ENCODE results near the gene TENM4.

DNA sequence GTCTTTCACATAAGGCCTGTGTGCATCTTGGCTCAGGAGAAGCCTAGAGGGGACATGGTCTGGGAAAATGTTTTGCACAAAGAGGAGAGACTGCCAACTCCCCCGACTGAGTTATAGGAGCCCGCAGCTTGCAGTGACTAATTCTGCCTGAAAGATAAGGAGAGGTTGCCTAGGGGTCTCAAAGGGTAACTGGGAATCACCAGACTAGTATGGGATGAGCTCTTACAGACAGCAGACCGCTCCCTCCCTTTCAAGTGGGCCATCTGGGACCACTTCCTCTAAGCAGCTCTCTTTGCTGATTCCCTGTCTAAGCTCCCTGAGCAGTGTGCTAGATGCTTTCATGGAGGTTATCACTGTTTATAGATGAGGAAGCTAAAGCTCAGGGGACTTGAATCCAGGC, 105.1 kb downstream of the TENM4 start:
- no peak for TF ChIP-seq CTCF (IDR thresholded peaks at IDR 0.05)
- no peak for TF ChIP-seq USF2 (IDR thresholded peaks at IDR 0.05)
- TF ChIP-seq POLR2A (IDR thresholded peaks at IDR 0.05; ENCODE audit: low read length): no peak
- TF ChIP-seq MAX (IDR thresholded peaks at IDR 0.05): no peak
- no peak for TF ChIP-seq MAFK (IDR thresholded peaks at IDR 0.05; ENCODE audit: partially characterized antibody)
- TF ChIP-seq CBX2 (IDR thresholded peaks at IDR 0.05; ENCODE audit: borderline replicate concordance, low read depth): no peak
- no peak for TF ChIP-seq RCOR1 (IDR thresholded peaks at IDR 0.05; ENCODE audit: low read depth, low read length)
- no peak for TF ChIP-seq RFX5 (IDR thresholded peaks at IDR 0.05)
